ENCODE results near the gene RHBDD1.

- TF ChIP-seq CTCF (IDR thresholded peaks at IDR 0.05) = no peak
- no peak for TF ChIP-seq POLR2A (IDR thresholded peaks at IDR 0.05)
These were observed 76.1 kb downstream of the RHBDD1 start for GRCh38 chr2:226911932-226912331.

Data from uterus (tissue), 2 donors.